Activated naive CD4-positive, alpha-beta T cell treated with anti-CD3 and anti-CD28 coated beads, Interleukin-2, amount 50 U/mL, for 24 hours (primary cell): ENCODE results near the gene GP9.
"Not testable (repeated sequence)": the region's sequence is repeated elsewhere in the genome, so short reads cannot be mapped to it uniquely, and the experiment has no call there.

Experiments used
- H3K27ac Mint-ChIP-seq: one replicate; pipeline ENCODE4 v1.8.0; 2021; ENCODE audit warnings: mild to moderate bottlenecking, mixed read lengths
- H3K27me3 Mint-ChIP-seq: one replicate; pipeline ENCODE4 v1.8.0; 2021; ENCODE audit warnings: mixed read lengths
- H3K36me3 Mint-ChIP-seq: one replicate; pipeline ENCODE4 v1.8.0; 2021; ENCODE audit warnings: mixed read lengths
- H3K4me1 Mint-ChIP-seq: one replicate; pipeline ENCODE4 v1.8.0; 2021; ENCODE audit warnings: mixed read lengths
- H3K4me3 Mint-ChIP-seq: one replicate; pipeline ENCODE4 v1.8.0; 2021; ENCODE audit warnings: mild to moderate bottlenecking, mixed read lengths
- H3K9me3 Mint-ChIP-seq: one replicate; pipeline ENCODE4 v1.8.0; 2021; ENCODE audit warnings: mixed read lengths

GP9 gene

DNA sequence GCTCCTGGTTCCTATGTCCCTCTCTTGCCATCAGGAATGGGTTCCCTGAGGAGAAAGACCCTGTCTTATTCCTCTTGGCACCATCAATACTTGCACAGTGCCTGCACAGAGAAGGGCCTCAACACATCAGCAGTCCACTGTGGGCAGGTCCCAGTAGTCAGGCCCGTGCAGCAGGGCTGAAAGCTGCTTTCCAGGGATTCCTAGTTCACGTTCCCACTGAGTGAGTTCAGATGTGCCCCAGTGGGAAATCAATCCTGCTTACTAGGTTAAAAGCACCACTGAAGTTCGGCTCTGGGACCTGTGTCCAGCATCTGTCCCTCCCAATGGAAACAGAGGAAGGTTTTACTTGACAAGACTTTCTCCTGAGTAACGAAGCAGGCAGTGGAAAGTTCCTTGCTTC lies 45.3 kb downstream of the GP9 start:
- Mint-ChIP-seq H3K4me3 (no peak overlapping the region), H3K27me3 (no peaks in the 10 kb centered on the region), H3K36me3 (peaks cover 10% of the 10 kb centered on the region), H3K9me3 (no peaks in the 10 kb centered on the region), H3K27ac (no peak overlapping the region), H3K4me1 (peaks cover 85% of the 10 kb centered on the region)

GRCh38 chr3:129106320-129106719 lies 45.7 kb downstream of the GP9 start:
- Mint-ChIP-seq H3K27me3 (no peaks in the 10 kb centered on the region), H3K9me3 (no peaks in the 10 kb centered on the region), H3K27ac (peak overlapping the region; percentile 51), H3K4me3 (peak overlapping the region; percentile 36), H3K4me1 (peaks cover 85% of the 10 kb centered on the region), H3K36me3 (peaks cover 10% of the 10 kb centered on the region)

GRCh38 chr3:129106866-129107565 lies 46.4 kb downstream of the GP9 start:
- Mint-ChIP-seq H3K27me3 (no peaks in the 10 kb centered on the region), H3K4me3 (no peak overlapping the region), H3K36me3 (peaks cover 10% of the 10 kb centered on the region), H3K4me1 (peaks cover 85% of the 10 kb centered on the region), H3K27ac (peak overlapping the region; percentile 92), H3K9me3 (no peaks in the 10 kb centered on the region)

DNA sequence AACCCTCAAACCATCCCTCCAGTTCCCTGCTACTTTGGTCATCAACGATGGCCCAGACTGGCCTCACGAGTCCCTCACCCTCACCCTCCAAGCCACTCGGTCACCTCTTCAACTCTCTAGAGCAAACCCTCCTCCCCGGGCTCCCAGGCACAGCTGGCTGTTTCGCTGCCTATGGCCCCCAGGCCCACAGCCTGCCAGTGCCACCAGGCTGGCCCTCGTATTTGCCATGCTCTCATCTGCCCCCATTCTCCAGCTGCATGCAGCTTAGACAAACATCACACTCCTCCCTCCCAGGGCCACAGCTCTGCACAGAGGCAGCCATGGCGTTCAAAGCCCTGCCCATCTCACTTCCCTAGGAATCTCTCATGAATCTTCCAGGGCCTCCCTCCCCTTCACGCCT lies 47.2 kb downstream of the GP9 start:
- Mint-ChIP-seq H3K4me3 (peak overlapping the region; percentile 20), H3K27me3 (no peaks in the 10 kb centered on the region), H3K9me3 (no peaks in the 10 kb centered on the region), H3K36me3 (peaks cover 10% of the 10 kb centered on the region), H3K4me1 (peaks cover 84% of the 10 kb centered on the region), H3K27ac (peak overlapping the region; percentile 92)

DNA sequence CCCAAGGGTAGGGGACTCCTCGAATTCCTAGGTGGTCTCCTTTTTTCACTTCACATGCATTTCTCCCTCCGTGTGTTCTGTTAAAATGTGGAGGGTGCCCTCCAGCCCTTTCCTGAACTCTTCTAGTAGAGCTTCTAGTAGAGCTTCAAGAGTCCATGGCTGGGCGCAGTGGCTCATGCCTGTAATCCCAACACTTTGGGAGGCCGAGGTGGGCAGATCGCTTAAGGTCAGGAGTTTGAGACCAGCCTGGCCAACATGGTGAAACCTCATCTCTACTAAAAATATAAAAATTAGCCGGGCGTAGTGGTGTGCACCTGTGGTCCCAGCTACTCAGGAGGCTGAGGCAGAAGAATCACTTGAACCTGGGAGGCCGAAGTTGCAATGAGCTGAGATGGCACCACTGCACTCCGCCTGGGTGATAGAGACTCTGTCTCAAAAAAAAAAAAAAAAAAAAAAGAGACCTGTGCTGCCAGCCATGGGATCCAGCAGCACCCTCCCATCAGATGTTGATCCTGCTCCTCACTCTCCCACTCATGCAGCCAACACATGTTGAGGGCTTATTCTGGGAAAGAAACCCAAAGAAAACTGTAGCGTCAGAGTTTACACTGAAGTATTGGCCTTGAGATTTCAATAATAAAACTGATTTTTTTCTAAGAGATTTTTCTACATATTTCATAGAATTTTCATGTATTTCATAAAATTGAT lies 50.6 kb downstream of the GP9 start:
- peaks cover 87% of the 10 kb centered on the region for H3K4me1 Mint-ChIP-seq
- peaks cover 17% of the 10 kb centered on the region for H3K36me3 Mint-ChIP-seq
- not testable (repeated sequence) for H3K9me3 Mint-ChIP-seq, H3K27me3 Mint-ChIP-seq
- peak overlapping the region; percentile 84 for H3K27ac Mint-ChIP-seq
- peak overlapping the region; percentile 19 for H3K4me3 Mint-ChIP-seq
